ENCODE results near the gene KLHDC8B. TPM values are rescaled to one million over a fixed set of nuclear protein-coding genes. Genes with fewer than 3 reads are reported as not detected.

The KLHDC8B gene
- total RNA-seq, 1 experiment from 2014 or later = 21.5 TPM

DNA sequence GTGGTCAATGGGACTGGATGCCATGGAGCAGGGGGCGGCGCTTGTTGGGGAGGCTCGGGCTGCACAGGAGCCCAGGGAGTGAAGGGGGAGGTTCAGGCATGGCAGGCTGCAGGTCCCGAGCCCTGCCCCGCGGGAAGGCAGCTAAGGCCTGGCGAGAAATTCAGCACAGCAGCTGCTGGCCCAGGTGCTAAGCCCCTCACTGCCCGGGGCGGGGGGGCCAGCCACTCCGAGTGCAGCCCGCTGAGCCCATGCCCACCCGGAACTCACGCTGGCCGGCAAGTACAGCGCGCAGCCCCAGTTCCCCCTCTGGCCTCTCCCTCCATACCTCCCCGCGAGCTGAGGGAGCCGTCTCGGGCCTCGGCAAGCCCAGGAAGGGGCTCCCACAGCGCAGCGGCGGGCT lies 11.3 kb downstream of the KLHDC8B start (continued):
- TF ChIP-seq, protein P1, sequence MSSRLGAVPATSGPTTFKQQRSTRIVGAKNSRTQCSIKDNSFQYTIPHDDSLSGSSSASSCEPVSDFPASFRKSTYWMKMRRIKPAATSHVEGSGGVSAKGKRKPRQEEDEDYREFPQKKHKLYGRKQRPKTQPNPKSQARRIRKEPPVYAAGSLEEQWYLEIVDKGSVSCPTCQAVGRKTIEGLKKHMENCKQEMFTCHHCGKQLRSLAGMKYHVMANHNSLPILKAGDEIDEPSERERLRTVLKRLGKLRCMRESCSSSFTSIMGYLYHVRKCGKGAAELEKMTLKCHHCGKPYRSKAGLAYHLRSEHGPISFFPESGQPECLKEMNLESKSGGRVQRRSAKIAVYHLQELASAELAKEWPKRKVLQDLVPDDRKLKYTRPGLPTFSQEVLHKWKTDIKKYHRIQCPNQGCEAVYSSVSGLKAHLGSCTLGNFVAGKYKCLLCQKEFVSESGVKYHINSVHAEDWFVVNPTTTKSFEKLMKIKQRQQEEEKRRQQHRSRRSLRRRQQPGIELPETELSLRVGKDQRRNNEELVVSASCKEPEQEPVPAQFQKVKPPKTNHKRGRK (CRISPR knock-in tag; IDR thresholded peaks at IDR 0.05; ENCODE audit: borderline replicate concordance) = no peak
- TF ChIP-seq ZNF423 (CRISPR knock-in tag; IDR thresholded peaks at IDR 0.05) (no peak), RORB (CRISPR knock-in tag; IDR thresholded peaks at IDR 0.05) (no peak), CREM (CRISPR knock-in tag; IDR thresholded peaks at IDR 0.05) (no peak)
- TF ChIP-seq, protein P2, sequence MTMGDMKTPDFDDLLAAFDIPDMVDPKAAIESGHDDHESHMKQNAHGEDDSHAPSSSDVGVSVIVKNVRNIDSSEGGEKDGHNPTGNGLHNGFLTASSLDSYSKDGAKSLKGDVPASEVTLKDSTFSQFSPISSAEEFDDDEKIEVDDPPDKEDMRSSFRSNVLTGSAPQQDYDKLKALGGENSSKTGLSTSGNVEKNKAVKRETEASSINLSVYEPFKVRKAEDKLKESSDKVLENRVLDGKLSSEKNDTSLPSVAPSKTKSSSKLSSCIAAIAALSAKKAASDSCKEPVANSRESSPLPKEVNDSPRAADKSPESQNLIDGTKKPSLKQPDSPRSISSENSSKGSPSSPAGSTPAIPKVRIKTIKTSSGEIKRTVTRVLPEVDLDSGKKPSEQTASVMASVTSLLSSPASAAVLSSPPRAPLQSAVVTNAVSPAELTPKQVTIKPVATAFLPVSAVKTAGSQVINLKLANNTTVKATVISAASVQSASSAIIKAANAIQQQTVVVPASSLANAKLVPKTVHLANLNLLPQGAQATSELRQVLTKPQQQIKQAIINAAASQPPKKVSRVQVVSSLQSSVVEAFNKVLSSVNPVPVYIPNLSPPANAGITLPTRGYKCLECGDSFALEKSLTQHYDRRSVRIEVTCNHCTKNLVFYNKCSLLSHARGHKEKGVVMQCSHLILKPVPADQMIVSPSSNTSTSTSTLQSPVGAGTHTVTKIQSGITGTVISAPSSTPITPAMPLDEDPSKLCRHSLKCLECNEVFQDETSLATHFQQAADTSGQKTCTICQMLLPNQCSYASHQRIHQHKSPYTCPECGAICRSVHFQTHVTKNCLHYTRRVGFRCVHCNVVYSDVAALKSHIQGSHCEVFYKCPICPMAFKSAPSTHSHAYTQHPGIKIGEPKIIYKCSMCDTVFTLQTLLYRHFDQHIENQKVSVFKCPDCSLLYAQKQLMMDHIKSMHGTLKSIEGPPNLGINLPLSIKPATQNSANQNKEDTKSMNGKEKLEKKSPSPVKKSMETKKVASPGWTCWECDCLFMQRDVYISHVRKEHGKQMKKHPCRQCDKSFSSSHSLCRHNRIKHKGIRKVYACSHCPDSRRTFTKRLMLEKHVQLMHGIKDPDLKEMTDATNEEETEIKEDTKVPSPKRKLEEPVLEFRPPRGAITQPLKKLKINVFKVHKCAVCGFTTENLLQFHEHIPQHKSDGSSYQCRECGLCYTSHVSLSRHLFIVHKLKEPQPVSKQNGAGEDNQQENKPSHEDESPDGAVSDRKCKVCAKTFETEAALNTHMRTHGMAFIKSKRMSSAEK (CRISPR knock-in tag; IDR thresholded peaks at IDR 0.05; ENCODE audit: borderline replicate concordance) = no peak
- TF ChIP-seq, protein P3, sequence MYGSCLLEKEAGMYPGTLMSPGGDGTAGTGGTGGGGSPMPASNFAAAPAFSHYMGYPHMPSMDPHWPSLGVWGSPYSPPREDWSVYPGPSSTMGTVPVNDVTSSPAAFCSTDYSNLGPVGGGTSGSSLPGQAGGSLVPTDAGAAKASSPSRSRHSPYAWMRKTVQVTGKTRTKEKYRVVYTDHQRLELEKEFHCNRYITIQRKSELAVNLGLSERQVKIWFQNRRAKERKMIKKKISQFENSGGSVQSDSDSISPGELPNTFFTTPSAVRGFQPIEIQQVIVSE (CRISPR knock-in tag; IDR thresholded peaks at IDR 0.05; ENCODE audit: borderline replicate concordance) = no peak

DNA sequence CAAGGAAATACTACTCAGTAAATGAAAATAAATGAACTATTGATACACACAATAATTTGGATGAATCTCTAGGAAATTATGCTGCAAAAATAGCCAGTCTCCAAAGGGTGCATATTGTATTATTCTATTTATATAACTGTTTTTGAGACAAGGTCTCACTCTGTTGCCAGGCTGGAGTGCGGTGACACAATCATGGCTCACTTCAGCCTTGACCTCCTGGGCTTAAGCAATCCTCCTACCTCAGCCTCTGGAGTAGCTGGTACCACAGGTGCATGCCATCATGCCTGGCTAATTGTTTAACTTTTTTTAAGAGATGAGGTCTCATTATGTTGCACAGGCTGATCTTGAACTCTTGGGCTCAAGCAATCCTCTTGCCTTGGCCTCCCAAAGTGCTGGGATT lies 12.5 kb downstream of the KLHDC8B start:
- H3K27me3 Mint-ChIP-seq (ENCODE audit: low read depth) = peaks cover 10% of the 10 kb centered on the region
- POLR2A ChIA-PET = no interaction called here
- no peak for TF ChIP-seq PRRX2 (CRISPR knock-in tag; IDR thresholded peaks at IDR 0.05)
- TF ChIP-seq, protein P4, sequence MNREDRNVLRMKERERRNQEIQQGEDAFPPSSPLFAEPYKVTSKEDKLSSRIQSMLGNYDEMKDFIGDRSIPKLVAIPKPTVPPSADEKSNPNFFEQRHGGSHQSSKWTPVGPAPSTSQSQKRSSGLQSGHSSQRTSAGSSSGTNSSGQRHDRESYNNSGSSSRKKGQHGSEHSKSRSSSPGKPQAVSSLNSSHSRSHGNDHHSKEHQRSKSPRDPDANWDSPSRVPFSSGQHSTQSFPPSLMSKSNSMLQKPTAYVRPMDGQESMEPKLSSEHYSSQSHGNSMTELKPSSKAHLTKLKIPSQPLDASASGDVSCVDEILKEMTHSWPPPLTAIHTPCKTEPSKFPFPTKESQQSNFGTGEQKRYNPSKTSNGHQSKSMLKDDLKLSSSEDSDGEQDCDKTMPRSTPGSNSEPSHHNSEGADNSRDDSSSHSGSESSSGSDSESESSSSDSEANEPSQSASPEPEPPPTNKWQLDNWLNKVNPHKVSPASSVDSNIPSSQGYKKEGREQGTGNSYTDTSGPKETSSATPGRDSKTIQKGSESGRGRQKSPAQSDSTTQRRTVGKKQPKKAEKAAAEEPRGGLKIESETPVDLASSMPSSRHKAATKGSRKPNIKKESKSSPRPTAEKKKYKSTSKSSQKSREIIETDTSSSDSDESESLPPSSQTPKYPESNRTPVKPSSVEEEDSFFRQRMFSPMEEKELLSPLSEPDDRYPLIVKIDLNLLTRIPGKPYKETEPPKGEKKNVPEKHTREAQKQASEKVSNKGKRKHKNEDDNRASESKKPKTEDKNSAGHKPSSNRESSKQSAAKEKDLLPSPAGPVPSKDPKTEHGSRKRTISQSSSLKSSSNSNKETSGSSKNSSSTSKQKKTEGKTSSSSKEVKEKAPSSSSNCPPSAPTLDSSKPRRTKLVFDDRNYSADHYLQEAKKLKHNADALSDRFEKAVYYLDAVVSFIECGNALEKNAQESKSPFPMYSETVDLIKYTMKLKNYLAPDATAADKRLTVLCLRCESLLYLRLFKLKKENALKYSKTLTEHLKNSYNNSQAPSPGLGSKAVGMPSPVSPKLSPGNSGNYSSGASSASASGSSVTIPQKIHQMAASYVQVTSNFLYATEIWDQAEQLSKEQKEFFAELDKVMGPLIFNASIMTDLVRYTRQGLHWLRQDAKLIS (CRISPR knock-in tag; IDR thresholded peaks at IDR 0.05; ENCODE audit: borderline replicate concordance) = no peak
- no peak for TF ChIP-seq NR3C1 (CRISPR knock-in tag; conservative IDR thresholded peaks at IDR 0.05; ENCODE audit: low read depth)
- no peak for TF ChIP-seq TCF7 (CRISPR knock-in tag; IDR thresholded peaks at IDR 0.05; ENCODE audit: low read depth)
- TF ChIP-seq, protein P5, sequence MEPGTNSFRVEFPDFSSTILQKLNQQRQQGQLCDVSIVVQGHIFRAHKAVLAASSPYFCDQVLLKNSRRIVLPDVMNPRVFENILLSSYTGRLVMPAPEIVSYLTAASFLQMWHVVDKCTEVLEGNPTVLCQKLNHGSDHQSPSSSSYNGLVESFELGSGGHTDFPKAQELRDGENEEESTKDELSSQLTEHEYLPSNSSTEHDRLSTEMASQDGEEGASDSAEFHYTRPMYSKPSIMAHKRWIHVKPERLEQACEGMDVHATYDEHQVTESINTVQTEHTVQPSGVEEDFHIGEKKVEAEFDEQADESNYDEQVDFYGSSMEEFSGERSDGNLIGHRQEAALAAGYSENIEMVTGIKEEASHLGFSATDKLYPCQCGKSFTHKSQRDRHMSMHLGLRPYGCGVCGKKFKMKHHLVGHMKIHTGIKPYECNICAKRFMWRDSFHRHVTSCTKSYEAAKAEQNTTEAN (CRISPR knock-in tag; IDR thresholded peaks at IDR 0.05) = no peak
- TF ChIP-seq JAZF1 (CRISPR knock-in tag; IDR thresholded peaks at IDR 0.05) = no peak
- DNase-seq (ENCODE audit: low spot score) = no peak
- CTCF ChIA-PET = no interaction called here
- no peak overlapping the region for H3K27ac Mint-ChIP-seq
- no peaks in the 10 kb centered on the region for H3K4me1 Mint-ChIP-seq
- H3K9me3 Mint-ChIP-seq = peaks cover 22% of the 10 kb centered on the region; the same call in 1 of the 2 replicates
- no peaks in the 10 kb centered on the region for H3K36me3 Mint-ChIP-seq
- no peak for ATAC-seq
- no peak overlapping the region for H3K4me3 Mint-ChIP-seq
